ENCODE measurements around the gene EXOC3L1. TPM values are rescaled to one million over a fixed set of nuclear protein-coding genes. Genes with fewer than 3 reads are reported as not detected.

Gene EXOC3L1
- total and polyA plus RNA-seq, 2 of the 4 experiments (the other 2 are of a cell fraction), result not detected

GRCh38 chr16:67230809-67231660, 41.1 kb upstream of the EXOC3L1 start:
- no peak overlapping the region for H3K27ac ChIP-seq (ENCODE audit: insufficient read depth, low read length)
- no peak overlapping the region for H4K8ac ChIP-seq (ENCODE audit: low read depth in 2 of 2, low read length in 2 of 2)
- no peak overlapping the region for H3K9ac ChIP-seq (ENCODE audit: low read depth, low read length)
- peaks cover 4% of the 10 kb centered on the region; the same call in 1 of the 2 replicates for H3K9me1 ChIP-seq (ENCODE audit: insufficient read depth, low read length)
- no peak overlapping the region for H2BK120ac ChIP-seq (ENCODE audit: low read depth, low read length)
- no peak overlapping the region for H2AK9ac ChIP-seq (replicated peaks; ENCODE audit: low read depth, low read length, poor library complexity)
- H2BK5ac ChIP-seq (ENCODE audit: low read depth, low read length, poor library complexity, severe bottlenecking), result no peak overlapping the region
- intact Hi-C loops (cut with micrococcal nuclease), result no loop called here
- no TSS peak for BruUV-seq (replicated peaks)
- no peak overlapping the region for H3K14ac ChIP-seq (replicated peaks; ENCODE audit: low read depth, low read length)
- peaks cover 10% of the 10 kb centered on the region for H3K4me1 ChIP-seq (ENCODE audit: control insufficient read depth, insufficient read depth, low read length)
- ChIA-PET POLR2A (ENCODE audit: unreplicated experiment) (no interaction called here), CTCF (no interaction called here)
- H3K23ac ChIP-seq (ENCODE audit: low read depth, low read length), result no peak overlapping the region
- ATAC-seq (ENCODE audit: low read depth), result no peak
- WGBS, 2 experiments (ENCODE audit: extremely low coverage in 2 of 2, insufficient read length in 1 of 2), result 93% methylated on average over 3 of the region's 12 CpGs; no CpG with 5 or more reads in 1 of the 2 experiments
- H3K9me3 ChIP-seq (ENCODE audit: control insufficient read depth, insufficient read depth, low read length), result no peaks in the 10 kb centered on the region
- no peak overlapping the region for H2BK20ac ChIP-seq (ENCODE audit: low read depth, low read length)
- no peak overlapping the region for H3K4me2 ChIP-seq (ENCODE audit: low read depth, low read length)
- H3K18ac ChIP-seq (ENCODE audit: low read depth, low read length), result no peak overlapping the region
- H2AK5ac ChIP-seq (ENCODE audit: low read depth, low read length), result no peak overlapping the region
- peak overlapping the region; percentile 23 for H2AFZ ChIP-seq (replicated peaks; ENCODE audit: low read length, poor library complexity)
- peaks cover 19 to 62% of the 10 kb centered on the region in 2 experiments for H3K79me1 ChIP-seq (ENCODE audit: low read depth in 1 of 2, low read length in 2 of 2)
- TF ChIP-seq CEBPB (IDR thresholded peaks at IDR 0.05; ENCODE audit: low read depth, low read length) (no peak), RAD21 (IDR thresholded peaks at IDR 0.05; ENCODE audit: low read length) (no peak), SMC3 (IDR thresholded peaks at IDR 0.05; ENCODE audit: low read depth, low read length) (no peak), BHLHE40 (IDR thresholded peaks at IDR 0.05; ENCODE audit: low read depth, low read length) (no peak), MAZ (IDR thresholded peaks at IDR 0.05; ENCODE audit: borderline replicate concordance, low read depth, low read length) (no peak), MAFK (IDR thresholded peaks at IDR 0.05; ENCODE audit: low read depth, low read length) (no peak), FOS (IDR thresholded peaks at IDR 0.05; ENCODE audit: low read depth, low read length) (no peak), RCOR1 (IDR thresholded peaks at IDR 0.05; ENCODE audit: insufficient replicate concordance, low read length) (no peak), POLR2A (IDR thresholded peaks at IDR 0.05; ENCODE audit: low read depth, low read length) (no peak), CTCF (conservative IDR thresholded peaks at IDR 0.05; ENCODE audit: low read depth, low read length) (no peak)
- TF ChIP-seq, protein P1, sequence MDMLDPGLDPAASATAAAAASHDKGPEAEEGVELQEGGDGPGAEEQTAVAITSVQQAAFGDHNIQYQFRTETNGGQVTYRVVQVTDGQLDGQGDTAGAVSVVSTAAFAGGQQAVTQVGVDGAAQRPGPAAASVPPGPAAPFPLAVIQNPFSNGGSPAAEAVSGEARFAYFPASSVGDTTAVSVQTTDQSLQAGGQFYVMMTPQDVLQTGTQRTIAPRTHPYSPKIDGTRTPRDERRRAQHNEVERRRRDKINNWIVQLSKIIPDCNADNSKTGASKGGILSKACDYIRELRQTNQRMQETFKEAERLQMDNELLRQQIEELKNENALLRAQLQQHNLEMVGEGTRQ (IDR thresholded peaks at IDR 0.05; ENCODE audit: low read depth, low read length), result no peak
- H4K20me1 ChIP-seq (ENCODE audit: insufficient read depth, low read length), result peaks cover 7% of the 10 kb centered on the region; the same call in 1 of the 2 replicates
- DNase-seq, result no peak
- in situ Hi-C loops (cut with MboI; ENCODE audit: low sequenced_read_pairs), result no loop called here
- H3K4ac ChIP-seq (ENCODE audit: low read depth, low read length), result no peak overlapping the region
- dilution Hi-C loops (cut with HindIII; ENCODE audit: low sequenced_read_pairs, unreplicated experiment), result no loop called here
- no peak overlapping the region for H3K56ac ChIP-seq (ENCODE audit: extremely low read depth, insufficient read depth, low read length)
- no peak overlapping the region for H4K91ac ChIP-seq (ENCODE audit: insufficient read depth, low read depth, low read length)
- H3K36me3 ChIP-seq (ENCODE audit: control insufficient read depth, insufficient read depth, low read length), result peaks cover 65% of the 10 kb centered on the region
- no peak overlapping the region for H2BK15ac ChIP-seq (ENCODE audit: low read depth, low read length)
- no peaks in the 10 kb centered on the region for H3K27me3 ChIP-seq (ENCODE audit: control insufficient read depth, insufficient read depth, low read length)
- no peak overlapping the region for H3K4me3 ChIP-seq (ENCODE audit: insufficient read depth, low read depth, low read length)
- H4K5ac ChIP-seq (ENCODE audit: low read depth, low read length), result no peak overlapping the region
